Keratinocyte (primary cell): ENCODE data around the gene ZMIZ1. TPM values are rescaled to one million over a fixed set of nuclear protein-coding genes. Genes with fewer than 3 reads are reported as not detected.

ENCODE experiments used
- DNase-seq: peaks from one replicate; pipeline ENCODE4 v3.0.0-alpha.2; 2011; ENCODE audit warnings: low read depth, missing footprints, low spot score
- FAIRE-seq: peaks from 2 replicates; lab custom pipeline; 2011; peaks lifted over from hg19 to GRCh38; lab: Jason Lieb, UNC
- H2AFZ ChIP-seq: 2 replicates; pipeline ENCODE4 v1.6.0; 2012; ENCODE audit warnings: low read length, control low read depth, inconsistent platforms; ENCODE audit not compliant: control insufficient read depth
- H3K27ac ChIP-seq: 2 replicates; pipeline ENCODE4 v1.5.1; 2011; ENCODE audit warnings: low read length; ENCODE audit not compliant: control insufficient read depth, insufficient read depth
- H3K27me3 ChIP-seq: 3 replicates; pipeline ENCODE4 v1.6.0; 2011; ENCODE audit warnings: low read length; ENCODE audit not compliant: control insufficient read depth, insufficient read depth; ENCODE audit errors: extremely low read depth
- H3K36me3 ChIP-seq, 2 experiments: 2 replicates in 1 of 2; 3 replicates in 1 of 2; pipeline ENCODE4 v1.5.1; 2011; ENCODE audit warnings: low read length in 2 of 2, mild to moderate bottlenecking in 1 of 2; ENCODE audit not compliant: control insufficient read depth in 2 of 2, insufficient read depth in 2 of 2; ENCODE audit errors: extremely low read depth in 1 of 2
- H3K4me1 ChIP-seq: 3 replicates; pipeline ENCODE4 v1.5.1; 2011; ENCODE audit warnings: low read length; ENCODE audit not compliant: control insufficient read depth, insufficient read depth; ENCODE audit errors: extremely low read depth
- H3K4me2 ChIP-seq: 3 replicates; pipeline ENCODE4 v1.6.0; 2011; ENCODE audit warnings: low read depth, low read length; ENCODE audit not compliant: control insufficient read depth, insufficient read depth; ENCODE audit errors: extremely low read depth
- H3K4me3 ChIP-seq, 3 experiments: fragments of 200-600 bp in 1 of 3; sonication (generic) in 1 of 3; 2 replicates in 2 of 3; 3 replicates in 1 of 3; pipeline ENCODE4 v1.5.1; 2011 to 2016; ENCODE audit warnings: low read length in 3 of 3, mild to moderate bottlenecking in 3 of 3, control low read depth in 2 of 3, inconsistent platforms in 1 of 3, low read depth in 1 of 3, mixed read lengths in 1 of 3, mixed run types in 1 of 3, moderate library complexity in 1 of 3; ENCODE audit not compliant: control insufficient read depth in 2 of 3, insufficient read depth in 2 of 3; ENCODE audit errors: extremely low read depth in 1 of 3
- H3K79me2 ChIP-seq: 2 replicates; pipeline ENCODE4 v1.6.0; 2012; ENCODE audit warnings: low read length; ENCODE audit not compliant: control insufficient read depth, insufficient read depth
- H3K9ac ChIP-seq: 3 replicates; pipeline ENCODE4 v1.6.0; 2011; ENCODE audit warnings: low read length; ENCODE audit not compliant: control insufficient read depth, insufficient read depth; ENCODE audit errors: extremely low read depth
- H3K9me1 ChIP-seq: 3 replicates; pipeline ENCODE4 v1.6.0; 2011; ENCODE audit warnings: low read length; ENCODE audit not compliant: control insufficient read depth, insufficient read depth; ENCODE audit errors: extremely low read depth
- H3K9me3 ChIP-seq: 2 replicates; pipeline ENCODE4 v1.5.1; 2012; ENCODE audit warnings: low read depth, low read length; ENCODE audit not compliant: control insufficient read depth
- H4K20me1 ChIP-seq: 3 replicates; pipeline ENCODE4 v1.6.0; 2011; ENCODE audit warnings: low read length; ENCODE audit not compliant: control insufficient read depth, insufficient read depth; ENCODE audit errors: extremely low read depth
- CTCF ChIP-seq, 3 experiments: IDR thresholded peaks in 1 of 3; conservative IDR thresholded peaks in 1 of 3; optimal IDR thresholded peaks in 1 of 3; 2 replicates in 2 of 3; 3 replicates in 1 of 3; pipeline versions ENCODE3 to v1.5.1; 2011; ENCODE audit warnings: low read length in 3 of 3, mild to moderate bottlenecking in 3 of 3, moderate library complexity in 2 of 3, control low read depth in 1 of 3, inconsistent platforms in 1 of 3; ENCODE audit not compliant: insufficient read depth in 2 of 3; ENCODE audit errors: extremely low read depth in 1 of 3
- EZH2 ChIP-seq: IDR thresholded peaks from one replicate; pipeline ENCODE4 v1.6.1; 2012; ENCODE audit warnings: inconsistent platforms, mild to moderate bottlenecking, low read length, moderate library complexity
- dilution Hi-C: fragments of 300-500 bp; cut with MboI; formaldehyde crosslinking; loops from one replicate; pipeline ENCODE4 v1.7.0; 2020; ENCODE audit warnings: low sequenced_read_pairs; ENCODE audit not compliant: extremely low pct_ligation_motif_present
- polyA plus RNA-seq, 5 experiments: library from polyadenylated mRNA; depleted of rRNA in 3 of 5; stranded (reverse) in 3 of 5; stranded (forward) in 1 of 5; unstranded in 1 of 5; fragments of >200 nt; gene quantifications; 1 replicate in 1 of 5; 2 replicates in 3 of 5; 3 replicates in 1 of 5; pipeline versions ENCODE4 v1.2.1 to v1.2.3, GENCODE V29; 2011 to 2012; ENCODE audit warnings: missing spikeins in 2 of 5, low read depth in 1 of 5, low replicate concordance in 1 of 5

The ZMIZ1 gene
- polyA plus RNA-seq, 1 donor (not counting 4 experiments of a cell fraction or from before 2014, with no cell fraction given) = 1.8 TPM

- no peaks in the 10 kb centered on the region for H3K9me3 ChIP-seq
- dilution Hi-C loops = no loop called here
- no peaks in the 10 kb centered on the region for H3K79me2 ChIP-seq
- no peak for TF ChIP-seq CTCF (optimal IDR thresholded peaks at IDR 0.05 in 1 of 3, IDR thresholded peaks at IDR 0.05 in 1 of 3, conservative IDR thresholded peaks at IDR 0.05 in 1 of 3; ENCODE audit: extremely low read depth in 1 of 3, insufficient read depth in 2 of 3, low read length in 3 of 3)
- TF ChIP-seq EZH2 = no peak
- H3K4me2 ChIP-seq = no peak overlapping the region
- peaks cover 29% of the 10 kb centered on the region for H3K4me1 ChIP-seq
- H3K9me1 ChIP-seq = no peaks in the 10 kb centered on the region
- DNase-seq (no peak), FAIRE-seq (peak; percentile 61)
- no peaks in the 10 kb centered on the region for H4K20me1 ChIP-seq
- no peak overlapping the region for H3K4me3 ChIP-seq
- no peak overlapping the region for H3K9ac ChIP-seq
- H2AFZ ChIP-seq = no peak overlapping the region
- H3K36me3 ChIP-seq = peaks cover 0 to 5% of the 10 kb centered on the region in 2 experiments
- no peaks in the 10 kb centered on the region for H3K27me3 ChIP-seq
- H3K27ac ChIP-seq = no peak overlapping the region
Observed at GRCh38 chr10:79184145-79184625, 115.4 kb downstream of the ZMIZ1 start.

- Histone ChIP-seq H4K20me1 (no peaks in the 10 kb centered on the region), H3K4me3 (no peak overlapping the region), H3K79me2 (no peaks in the 10 kb centered on the region), H3K36me3 (peaks cover 0 to 5% of the 10 kb centered on the region in 2 experiments), H3K4me1 (peaks cover 34% of the 10 kb centered on the region), H2AFZ (no peak overlapping the region), H3K27ac (no peak overlapping the region), H3K4me2 (no peak overlapping the region), H3K9ac (no peak overlapping the region), H3K9me1 (no peaks in the 10 kb centered on the region), H3K9me3 (no peaks in the 10 kb centered on the region), H3K27me3 (no peaks in the 10 kb centered on the region)
- FAIRE-seq (no peak), DNase-seq (no peak)
- dilution Hi-C loops = no loop called here
- no peak for TF ChIP-seq EZH2
- no peak for TF ChIP-seq CTCF (optimal IDR thresholded peaks at IDR 0.05 in 1 of 3, IDR thresholded peaks at IDR 0.05 in 1 of 3, conservative IDR thresholded peaks at IDR 0.05 in 1 of 3; ENCODE audit: extremely low read depth in 1 of 3, insufficient read depth in 2 of 3, low read length in 3 of 3)
Observed at GRCh38 chr10:79184657-79185056, 115.9 kb downstream of the ZMIZ1 start.
